HG03460 (cell line): ENCODE data around the gene MRPL52.
"Not testable (repeated sequence)": the region's sequence is repeated elsewhere in the genome, so short reads cannot be mapped to it uniquely, and the experiment has no call there.

Source experiments
- ATAC-seq: cut with Tn5 transposase; IDR thresholded peaks from one replicate; pipeline ENCODE4 v1.9.1; 2021; ENCODE audit not compliant: unreplicated experiment

MRPL52 gene

GRCh38 chr14:22808388-22809209, 21.1 kb upstream of the MRPL52 start:
- no peak for ATAC-seq

GRCh38 chr14:22811722-22812121, 18.0 kb upstream of the MRPL52 start:
- no peak for ATAC-seq

- no peak for ATAC-seq
Measured at GRCh38 chr14:22812744-22813143, 16.9 kb upstream of the MRPL52 start.

GRCh38 chr14:22813145-22813544, 16.5 kb upstream of the MRPL52 start:
- ATAC-seq = no peak

GRCh38 chr14:22814373-22814772, 15.3 kb upstream of the MRPL52 start:
- no peak for ATAC-seq

GRCh38 chr14:22814941-22815713, 14.6 kb upstream of the MRPL52 start, which contains the start of gene SLC7A7:
Gene SLC7A7, minus strand, starts transcription at chr14:22815435. Its CDS starts 2,037 bp downstream, at chr14:22813398.
- no peak for ATAC-seq

- peak; percentile 36 for ATAC-seq
Measured at GRCh38 chr14:22819151-22819988, 10.3 kb upstream of the MRPL52 start.

GRCh38 chr14:22820731-22821130, 9.0 kb upstream of the MRPL52 start:
- ATAC-seq = no peak

- ATAC-seq = no peak
Measured at GRCh38 chr14:22821193-22822015, 8.3 kb upstream of the MRPL52 start.

GRCh38 chr14:22822016-22822570, 7.6 kb upstream of the MRPL52 start:
- no peak for ATAC-seq

GRCh38 chr14:22822571-22823098, 7.1 kb upstream of the MRPL52 start:
- peak; percentile 45 for ATAC-seq

- ATAC-seq = no peak
Measured at GRCh38 chr14:22824711-22825359, 4.9 kb upstream of the MRPL52 start.

GRCh38 chr14:22829076-22829660, 519 bp upstream of the MRPL52 start:
- not testable (repeated sequence) for ATAC-seq

GRCh38 chr14:22830443-22831010, 840 bp downstream of the MRPL52 start:
- no peak for ATAC-seq

- no peak for ATAC-seq
Measured at GRCh38 chr14:22835505-22835904, 5.8 kb downstream of the MRPL52 start.

- no peak for ATAC-seq
Measured at GRCh38 chr14:22836301-22837113, 6.8 kb downstream of the MRPL52 start, which contains the start of gene MMP14. Gene MMP14, plus strand, starts transcription at chr14:22836585. Its CDS starts 233 bp downstream, at chr14:22836818.

- ATAC-seq = no peak
Measured at GRCh38 chr14:22837114-22837749, 7.5 kb downstream of the MRPL52 start.
